Mesendoderm (in vitro differentiated cells): ENCODE data around the gene C16orf89.

ENCODE experiments used
- DNase-seq: peaks from one replicate; pipeline ENCODE4 v3.0.0; 2013
- H2AK5ac ChIP-seq: 2 replicates; pipeline ENCODE4 v1.6.1; 2013; ENCODE audit warnings: low read length, inconsistent platforms
- H2BK120ac ChIP-seq: 2 replicates; pipeline ENCODE4 v1.6.1; 2013; ENCODE audit warnings: low read depth, mild to moderate bottlenecking, low read length, moderate library complexity, mixed read lengths
- H2BK15ac ChIP-seq: replicated peaks from 2 replicates; pipeline ENCODE4 v1.6.1; 2013; ENCODE audit warnings: low read depth, mild to moderate bottlenecking, moderate library complexity
- H2BK5ac ChIP-seq: 2 replicates; pipeline ENCODE4 v1.6.1; 2013; ENCODE audit warnings: low read length, inconsistent platforms
- H3K18ac ChIP-seq: 2 replicates; pipeline ENCODE4 v1.6.1; 2013; ENCODE audit warnings: mild to moderate bottlenecking, low read length, mixed read lengths
- H3K23ac ChIP-seq: one replicate; pipeline ENCODE4 v1.6.1; 2013; ENCODE audit warnings: low read length
- H3K27ac ChIP-seq: 2 replicates; pipeline ENCODE4 v1.5.1; 2013; ENCODE audit warnings: low read depth, mild to moderate bottlenecking, inconsistent platforms, low read length, moderate library complexity
- H3K27me3 ChIP-seq: 2 replicates; pipeline ENCODE4 v1.6.1; 2013; ENCODE audit warnings: low read length, control low read depth, mild to moderate bottlenecking, inconsistent platforms; ENCODE audit not compliant: insufficient read depth, poor library complexity
- H3K36me3 ChIP-seq: 2 replicates; pipeline ENCODE4 v1.6.1; 2013; ENCODE audit warnings: low read length, inconsistent platforms; ENCODE audit not compliant: control insufficient read depth, insufficient read depth
- H3K4ac ChIP-seq: one replicate; pipeline ENCODE4 v1.6.1; 2013; ENCODE audit warnings: low read depth, mild to moderate bottlenecking, low read length, moderate library complexity
- H3K4me1 ChIP-seq: 2 replicates; pipeline ENCODE4 v1.6.1; 2013; ENCODE audit warnings: low read depth, low read length, inconsistent platforms; ENCODE audit not compliant: control insufficient read depth
- H3K4me2 ChIP-seq: 2 replicates; pipeline ENCODE4 v1.6.1; 2013; ENCODE audit warnings: low read length
- H3K4me3 ChIP-seq: 2 replicates; pipeline ENCODE4 v1.5.1; 2013; ENCODE audit warnings: mild to moderate bottlenecking, low read length
- H3K56ac ChIP-seq: one replicate; pipeline ENCODE4 v1.6.1; 2013; ENCODE audit warnings: low read length
- H3K79me1 ChIP-seq: 2 replicates; pipeline ENCODE4 v1.6.1; 2013; ENCODE audit warnings: low read length, inconsistent platforms
- H3K79me2 ChIP-seq: 2 replicates; pipeline ENCODE4 v1.6.1; 2013; ENCODE audit warnings: mild to moderate bottlenecking, low read length; ENCODE audit not compliant: control insufficient read depth, insufficient read depth
- H3K9ac ChIP-seq: 2 replicates; pipeline ENCODE4 v1.6.1; 2013; ENCODE audit warnings: low read length, inconsistent platforms
- H4K5ac ChIP-seq: one replicate; pipeline ENCODE4 v1.6.1; 2013; ENCODE audit warnings: low read length
- H4K8ac ChIP-seq: one replicate; pipeline ENCODE4 v1.6.1; 2013; ENCODE audit warnings: low read depth, mild to moderate bottlenecking, control low read depth, low read length, moderate library complexity
- WGBS: extraction: QIAGEN DNeasy Blood & Tissue Kit; methylation state at CpG from one replicate; pipeline ENCODE4 v1.1.7; 2013; ENCODE audit warnings: low lambda C conversion rate, missing lambda C conversion rate; ENCODE audit not compliant: insufficient coverage; ENCODE audit errors: extremely low coverage; 5-methylcytosine and 5-hydroxymethylcytosine counted together

Gene C16orf89

DNA sequence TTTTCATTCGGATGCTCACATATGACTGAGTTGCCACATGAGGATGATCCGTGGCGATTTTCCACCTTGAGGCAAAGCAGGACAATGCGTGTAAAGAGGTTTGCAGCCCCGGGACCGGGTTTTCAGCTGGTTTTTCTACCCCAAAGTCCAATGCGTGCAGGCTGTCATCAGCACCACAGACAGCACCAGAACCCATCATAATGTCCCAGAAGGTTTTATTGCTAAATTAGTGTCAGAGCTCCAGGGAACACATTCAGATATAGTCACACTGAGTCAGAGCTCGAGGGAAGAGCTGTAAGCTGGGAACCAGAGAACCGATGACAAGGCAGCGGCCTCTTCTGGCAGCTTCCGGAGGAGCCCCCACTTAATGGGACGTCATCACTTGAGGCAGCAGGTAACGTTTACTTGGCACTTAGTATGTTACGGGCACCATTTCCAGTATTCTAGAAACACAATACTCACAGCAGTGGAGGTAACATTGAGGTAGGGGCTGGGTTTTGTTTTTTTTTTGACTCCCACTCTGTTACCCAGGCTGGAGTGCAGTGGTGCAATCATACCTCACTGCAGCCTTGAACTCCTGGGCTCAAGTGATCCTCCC, 23.1 kb downstream of the C16orf89 start:
- Histone ChIP-seq H3K79me1 (no peaks in the 10 kb centered on the region), H3K4me3 (no peak overlapping the region), H3K36me3 (no peaks in the 10 kb centered on the region), H3K4me1 (no peaks in the 10 kb centered on the region), H3K4me2 (no peak overlapping the region), H2BK15ac (no peak overlapping the region), H3K18ac (no peak overlapping the region), H3K79me2 (no peaks in the 10 kb centered on the region), H3K27ac (no peak overlapping the region), H4K5ac (no peak overlapping the region), H3K9ac (no peak overlapping the region), H3K4ac (no peak overlapping the region), H2BK120ac (no peak overlapping the region), H2AK5ac (no peak overlapping the region), H4K8ac (no peak overlapping the region), H3K23ac (no peak overlapping the region), H3K27me3 (no peaks in the 10 kb centered on the region), H2BK5ac (no peak overlapping the region), H3K56ac (no peak overlapping the region)
- peak; percentile 57 for DNase-seq
- WGBS, result no CpG with 5 or more reads among the region's 14 CpGs

DNA sequence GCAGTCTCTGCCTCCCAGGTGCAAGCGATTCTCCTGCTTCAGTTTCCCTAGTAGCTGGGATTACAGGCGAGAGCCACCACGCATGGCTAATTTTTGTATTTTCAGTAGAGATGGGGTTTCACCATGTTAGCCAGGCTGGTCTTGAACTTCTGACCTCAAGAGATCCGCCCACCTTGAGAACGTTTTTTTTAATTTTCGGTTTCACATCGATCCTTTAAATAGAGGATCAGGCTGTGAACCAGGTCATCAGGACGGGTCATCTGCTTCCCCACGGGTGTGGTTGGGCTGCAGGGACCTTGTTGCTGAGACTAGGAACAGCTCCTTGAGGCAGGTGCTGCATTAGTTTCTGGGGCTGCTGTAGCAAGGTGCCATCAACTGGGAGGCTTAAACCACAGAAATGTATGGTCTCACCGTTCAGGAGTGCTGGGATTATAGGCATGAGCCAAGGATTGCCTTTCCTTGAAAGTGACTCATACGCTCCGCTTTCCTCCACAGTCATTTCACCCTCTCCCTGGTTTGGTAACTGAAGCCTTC, 24.1 kb downstream of the C16orf89 start:
- H3K4ac ChIP-seq, result no peak overlapping the region
- no peak overlapping the region for H4K5ac ChIP-seq
- H2BK120ac ChIP-seq, result no peak overlapping the region
- no peaks in the 10 kb centered on the region for H3K79me1 ChIP-seq
- no peak overlapping the region for H3K56ac ChIP-seq
- H2BK5ac ChIP-seq, result no peak overlapping the region
- H3K79me2 ChIP-seq, result no peaks in the 10 kb centered on the region
- WGBS, result no CpG with 5 or more reads among the region's 12 CpGs
- H3K23ac ChIP-seq, result no peak overlapping the region
- no peaks in the 10 kb centered on the region for H3K27me3 ChIP-seq
- DNase-seq, result no peak
- H4K8ac ChIP-seq, result no peak overlapping the region
- no peak overlapping the region for H3K9ac ChIP-seq
- no peak overlapping the region for H3K4me3 ChIP-seq
- H3K4me2 ChIP-seq, result no peak overlapping the region
- no peak overlapping the region for H2BK15ac ChIP-seq
- no peak overlapping the region for H2AK5ac ChIP-seq
- no peaks in the 10 kb centered on the region for H3K4me1 ChIP-seq
- H3K18ac ChIP-seq, result no peak overlapping the region
- H3K27ac ChIP-seq, result no peak overlapping the region
- no peaks in the 10 kb centered on the region for H3K36me3 ChIP-seq

DNA sequence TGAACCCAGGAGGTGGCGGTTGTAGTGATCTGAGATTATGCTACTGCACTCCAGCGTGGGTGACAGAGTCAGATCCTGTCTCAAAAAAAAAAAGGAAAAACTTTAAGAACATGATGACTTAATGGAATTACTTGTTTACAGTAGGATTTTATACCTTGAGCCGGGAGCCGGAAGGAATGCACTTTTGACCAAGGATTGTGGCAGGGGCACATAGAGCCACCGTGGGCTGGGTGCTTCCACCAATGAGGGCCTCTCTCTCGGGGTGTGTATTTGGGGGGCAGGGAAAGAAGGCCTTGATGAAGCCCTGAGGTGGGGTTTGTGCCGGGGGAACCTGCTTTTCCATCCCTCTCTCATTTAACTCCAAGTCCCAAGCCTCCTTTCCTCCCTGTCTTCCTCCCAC, 25.3 kb downstream of the C16orf89 start:
- no peak for DNase-seq
- Histone ChIP-seq H2BK5ac (no peak overlapping the region), H3K18ac (no peak overlapping the region), H3K4me3 (no peak overlapping the region), H2BK15ac (no peak overlapping the region), H2BK120ac (no peak overlapping the region), H3K23ac (no peak overlapping the region), H3K27ac (no peak overlapping the region), H3K4me2 (no peak overlapping the region), H4K8ac (no peak overlapping the region), H3K79me1 (no peaks in the 10 kb centered on the region), H3K79me2 (no peaks in the 10 kb centered on the region), H3K27me3 (no peaks in the 10 kb centered on the region), H3K4ac (no peak overlapping the region), H4K5ac (no peak overlapping the region), H3K4me1 (no peaks in the 10 kb centered on the region), H2AK5ac (no peak overlapping the region), H3K56ac (no peak overlapping the region), H3K9ac (no peak overlapping the region), H3K36me3 (no peaks in the 10 kb centered on the region)
- no CpG with 5 or more reads among the region's 7 CpGs for WGBS

DNA sequence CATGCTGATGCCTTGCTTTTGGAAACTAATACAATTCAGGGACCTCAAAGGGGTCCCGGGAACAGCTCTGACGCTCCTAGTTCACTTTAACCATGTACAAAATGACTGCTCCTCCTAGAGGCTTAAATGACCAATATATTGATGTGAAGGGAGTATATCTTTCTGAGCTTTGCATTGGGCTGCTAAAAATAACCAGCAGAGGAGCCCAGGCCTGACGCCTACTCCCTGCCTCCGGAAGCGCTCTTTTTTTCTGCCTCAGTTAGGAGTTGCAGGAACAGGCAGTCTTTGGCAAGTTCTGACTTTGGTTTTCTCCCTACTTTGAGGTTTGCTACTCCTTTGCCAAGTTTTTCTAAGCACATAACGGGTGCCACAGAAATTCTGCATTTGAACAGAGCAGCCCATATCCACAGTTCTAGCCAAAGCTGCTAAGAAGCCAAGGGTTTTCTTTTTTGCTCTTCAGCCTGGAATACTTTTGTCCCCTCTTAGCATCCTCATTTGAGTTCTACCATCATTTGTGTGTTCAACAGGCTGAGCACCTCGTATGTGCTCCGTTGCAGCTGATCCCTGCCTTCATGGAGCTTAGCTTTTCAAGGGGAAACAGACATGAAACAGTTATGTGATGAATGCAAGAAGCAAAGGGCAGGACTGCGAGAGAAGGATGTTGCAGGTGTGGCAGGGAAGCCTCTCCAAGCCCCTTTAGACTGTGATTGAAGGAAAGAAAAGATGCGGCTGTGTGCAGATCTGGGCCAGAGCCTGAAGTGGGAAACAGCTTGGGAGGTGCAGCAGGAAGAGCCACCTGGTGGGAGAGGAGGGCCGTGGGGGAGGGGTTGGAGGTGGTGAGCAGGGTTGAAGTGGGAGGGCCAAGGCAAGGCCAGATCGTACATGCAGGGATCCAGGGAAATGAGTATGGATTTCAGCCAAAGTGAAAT, 29.3 kb downstream of the C16orf89 start:
- Histone ChIP-seq H3K27me3 (no peaks in the 10 kb centered on the region), H2BK120ac (no peak overlapping the region), H3K36me3 (no peaks in the 10 kb centered on the region), H3K4me2 (no peak overlapping the region), H3K23ac (no peak overlapping the region), H3K9ac (peak overlapping the region; percentile 23), H3K4ac (no peak overlapping the region), H4K8ac (no peak overlapping the region), H3K56ac (peak overlapping the region; percentile 46), H2AK5ac (no peak overlapping the region), H3K79me1 (no peaks in the 10 kb centered on the region), H3K18ac (no peak overlapping the region), H3K4me3 (no peak overlapping the region), H2BK5ac (no peak overlapping the region), H3K79me2 (no peaks in the 10 kb centered on the region), H3K27ac (no peak overlapping the region), H2BK15ac (no peak overlapping the region), H4K5ac (no peak overlapping the region), H3K4me1 (no peaks in the 10 kb centered on the region)
- no CpG with 5 or more reads among the region's 12 CpGs for WGBS
- peak; percentile 56 for DNase-seq

DNA sequence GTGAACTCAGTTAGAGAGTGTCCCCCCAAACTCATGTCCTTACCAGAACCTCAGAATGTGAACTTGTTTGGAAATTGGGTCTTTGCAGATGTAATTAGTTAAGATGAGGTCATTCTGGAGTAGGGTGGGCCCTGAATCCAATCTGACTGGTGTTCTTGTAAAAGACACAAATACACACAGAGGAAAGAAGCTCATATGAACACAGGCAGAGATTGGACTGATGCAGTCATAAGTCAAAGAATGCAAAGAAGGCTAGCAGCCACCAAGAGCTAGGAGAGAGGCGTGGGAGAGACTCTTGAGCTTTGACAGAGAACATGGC, 29.9 kb downstream of the C16orf89 start:
- Histone ChIP-seq H3K9ac (no peak overlapping the region), H3K27me3 (no peaks in the 10 kb centered on the region), H3K4ac (no peak overlapping the region), H3K4me1 (no peaks in the 10 kb centered on the region), H3K18ac (no peak overlapping the region), H3K79me2 (no peaks in the 10 kb centered on the region), H4K8ac (no peak overlapping the region), H3K23ac (no peak overlapping the region), H2BK5ac (no peak overlapping the region), H4K5ac (no peak overlapping the region), H3K27ac (no peak overlapping the region), H3K79me1 (no peaks in the 10 kb centered on the region), H2BK15ac (no peak overlapping the region), H3K4me3 (no peak overlapping the region), H3K56ac (no peak overlapping the region), H2AK5ac (no peak overlapping the region), H3K36me3 (no peaks in the 10 kb centered on the region), H2BK120ac (no peak overlapping the region), H3K4me2 (no peak overlapping the region)
- WGBS, result no CpG with 5 or more reads among the region's 1 CpG
- DNase-seq, result no peak
